ENCODE measurements around the gene CCDC86.

Gene CCDC86

DNA sequence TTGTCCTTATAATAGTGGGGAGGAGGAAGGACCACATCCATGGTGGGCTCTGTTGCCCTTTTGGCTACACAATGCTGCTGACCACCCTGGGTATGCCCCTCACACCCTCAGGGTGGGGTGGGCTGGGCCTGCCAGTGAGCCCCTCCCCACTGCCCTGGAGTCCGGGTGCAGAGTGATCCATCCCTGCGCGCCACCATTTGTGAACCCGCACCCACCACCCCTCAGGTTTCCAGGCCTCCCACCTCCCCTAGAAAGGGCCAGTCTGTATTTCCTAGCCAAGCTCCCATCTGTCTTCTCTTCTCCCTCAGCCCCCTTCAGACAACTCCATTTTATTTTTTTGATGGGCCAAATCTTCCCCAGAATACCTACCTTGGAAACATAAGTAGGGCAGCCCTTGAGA is 31.8 kb upstream of the CCDC86 start:
- no peak overlapping the region for H3K27ac ChIP-seq
- no peaks in the 10 kb centered on the region for H3K36me3 ChIP-seq (ENCODE audit: control insufficient read depth, insufficient read depth, low read length)
- TF ChIP-seq, protein P1, sequence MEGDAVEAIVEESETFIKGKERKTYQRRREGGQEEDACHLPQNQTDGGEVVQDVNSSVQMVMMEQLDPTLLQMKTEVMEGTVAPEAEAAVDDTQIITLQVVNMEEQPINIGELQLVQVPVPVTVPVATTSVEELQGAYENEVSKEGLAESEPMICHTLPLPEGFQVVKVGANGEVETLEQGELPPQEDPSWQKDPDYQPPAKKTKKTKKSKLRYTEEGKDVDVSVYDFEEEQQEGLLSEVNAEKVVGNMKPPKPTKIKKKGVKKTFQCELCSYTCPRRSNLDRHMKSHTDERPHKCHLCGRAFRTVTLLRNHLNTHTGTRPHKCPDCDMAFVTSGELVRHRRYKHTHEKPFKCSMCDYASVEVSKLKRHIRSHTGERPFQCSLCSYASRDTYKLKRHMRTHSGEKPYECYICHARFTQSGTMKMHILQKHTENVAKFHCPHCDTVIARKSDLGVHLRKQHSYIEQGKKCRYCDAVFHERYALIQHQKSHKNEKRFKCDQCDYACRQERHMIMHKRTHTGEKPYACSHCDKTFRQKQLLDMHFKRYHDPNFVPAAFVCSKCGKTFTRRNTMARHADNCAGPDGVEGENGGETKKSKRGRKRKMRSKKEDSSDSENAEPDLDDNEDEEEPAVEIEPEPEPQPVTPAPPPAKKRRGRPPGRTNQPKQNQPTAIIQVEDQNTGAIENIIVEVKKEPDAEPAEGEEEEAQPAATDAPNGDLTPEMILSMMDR (IDR thresholded peaks at IDR 0.05) = no peak
- H3K4me3 ChIP-seq (ENCODE audit: low read depth, low read length) = no peak overlapping the region
- H3K9me3 ChIP-seq (ENCODE audit: control insufficient read depth, low read length) = no peaks in the 10 kb centered on the region
- no peak overlapping the region for H2AFZ ChIP-seq
- no peak overlapping the region for H3K9ac ChIP-seq
- no peaks in the 10 kb centered on the region for H3K4me1 ChIP-seq
- H3K27me3 ChIP-seq (ENCODE audit: control insufficient read depth, insufficient read depth, low read length) = no peaks in the 10 kb centered on the region
- H3K79me2 ChIP-seq = no peaks in the 10 kb centered on the region
- H3K4me2 ChIP-seq (ENCODE audit: low read length) = no peak overlapping the region

- H3K27ac ChIP-seq = no peak overlapping the region
Observed at GRCh38 chr11:60810569-60810968, 31.3 kb upstream of the CCDC86 start.

GRCh38 chr11:60813324-60813723 is 28.6 kb upstream of the CCDC86 start:
- no peak overlapping the region for H3K4me3 ChIP-seq (ENCODE audit: low read depth, low read length)
- no peaks in the 10 kb centered on the region for H3K4me1 ChIP-seq
- no peak overlapping the region for H3K4me2 ChIP-seq (ENCODE audit: low read length)
- H3K79me2 ChIP-seq = no peaks in the 10 kb centered on the region
- H3K27me3 ChIP-seq (ENCODE audit: control insufficient read depth, insufficient read depth, low read length) = no peaks in the 10 kb centered on the region
- no peak overlapping the region for H3K27ac ChIP-seq
- H3K9me3 ChIP-seq (ENCODE audit: control insufficient read depth, low read length) = no peaks in the 10 kb centered on the region
- H3K36me3 ChIP-seq (ENCODE audit: control insufficient read depth, insufficient read depth, low read length) = no peaks in the 10 kb centered on the region
- H2AFZ ChIP-seq = no peak overlapping the region
- TF ChIP-seq, protein P1 (IDR thresholded peaks at IDR 0.05) = no peak
- no peak overlapping the region for H3K9ac ChIP-seq

More at GRCh38 chr11:60810569-60810968, 31.3 kb upstream of the CCDC86 start:
- Histone ChIP-seq H3K4me2 (ENCODE audit: low read length) (no peak overlapping the region), H2AFZ (no peak overlapping the region), H3K9ac (no peak overlapping the region), H3K9me3 (ENCODE audit: control insufficient read depth, low read length) (no peaks in the 10 kb centered on the region), H3K36me3 (ENCODE audit: control insufficient read depth, insufficient read depth, low read length) (no peaks in the 10 kb centered on the region), H3K79me2 (no peaks in the 10 kb centered on the region), H3K4me1 (no peaks in the 10 kb centered on the region), H3K27me3 (ENCODE audit: control insufficient read depth, insufficient read depth, low read length) (no peaks in the 10 kb centered on the region), H3K4me3 (ENCODE audit: low read depth, low read length) (no peak overlapping the region)
- TF ChIP-seq, protein P1 (IDR thresholded peaks at IDR 0.05) = no peak

DNA sequence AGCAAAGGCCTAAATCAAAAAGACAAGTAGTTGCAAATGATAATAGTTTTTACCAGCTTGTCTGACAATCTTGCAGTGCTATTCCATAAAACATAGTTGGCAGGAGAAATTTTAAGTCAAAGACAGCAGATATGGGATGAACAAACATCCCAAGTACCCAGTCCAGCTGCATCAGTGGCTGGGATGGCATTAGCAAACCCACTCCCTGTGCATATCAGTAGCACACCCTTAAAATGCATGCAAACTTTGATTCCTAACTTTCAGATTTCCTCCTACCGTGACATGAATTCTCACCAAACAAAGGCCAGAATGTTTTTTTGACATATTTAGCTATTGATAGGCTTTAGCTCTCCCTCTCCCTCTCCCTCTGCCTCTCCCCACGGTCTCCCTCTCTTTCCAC is 27.8 kb upstream of the CCDC86 start:
- Histone ChIP-seq H3K9ac (no peak overlapping the region), H3K9me3 (ENCODE audit: control insufficient read depth, low read length) (no peaks in the 10 kb centered on the region), H3K27me3 (ENCODE audit: control insufficient read depth, insufficient read depth, low read length) (no peaks in the 10 kb centered on the region), H3K27ac (no peak overlapping the region), H2AFZ (no peak overlapping the region), H3K4me2 (ENCODE audit: low read length) (no peak overlapping the region), H3K4me1 (no peaks in the 10 kb centered on the region), H3K79me2 (no peaks in the 10 kb centered on the region), H3K4me3 (ENCODE audit: low read depth, low read length) (no peak overlapping the region), H3K36me3 (ENCODE audit: control insufficient read depth, insufficient read depth, low read length) (no peaks in the 10 kb centered on the region)
- TF ChIP-seq, protein P1 (IDR thresholded peaks at IDR 0.05) = no peak

- H3K9me3 ChIP-seq (ENCODE audit: control insufficient read depth, low read length) = no peaks in the 10 kb centered on the region
- no peak overlapping the region for H2AFZ ChIP-seq
- no peaks in the 10 kb centered on the region for H3K27me3 ChIP-seq (ENCODE audit: control insufficient read depth, insufficient read depth, low read length)
- H3K27ac ChIP-seq = no peak overlapping the region
- no peaks in the 10 kb centered on the region for H3K4me1 ChIP-seq
- no peaks in the 10 kb centered on the region for H3K36me3 ChIP-seq (ENCODE audit: control insufficient read depth, insufficient read depth, low read length)
- H3K4me2 ChIP-seq (ENCODE audit: low read length) = no peak overlapping the region
- H3K4me3 ChIP-seq (ENCODE audit: low read depth, low read length) = no peak overlapping the region
- H3K79me2 ChIP-seq = no peaks in the 10 kb centered on the region
- no peak overlapping the region for H3K9ac ChIP-seq
- TF ChIP-seq, protein P1 (IDR thresholded peaks at IDR 0.05) = no peak
Observed at GRCh38 chr11:60816590-60817157, 25.2 kb upstream of the CCDC86 start.

Measured in parathyroid adenoma (tissue), 2 donors.